Endothelial cell of umbilical vein (primary cell): ENCODE data around the gene TXNDC9.

Source experiments
- CTCF ChIP-seq, 2 donors: IDR thresholded peaks; 1 replicate in 1 of 2; 2 replicates in 1 of 2; pipeline ENCODE4 v1.5.1; 2011; ENCODE audit warnings: low read length in 2 of 2, mild to moderate bottlenecking in 2 of 2, moderate library complexity in 2 of 2, control low read depth in 1 of 2, inconsistent platforms in 1 of 2, low read depth in 1 of 2; ENCODE audit not compliant: insufficient read depth in 1 of 2; ENCODE audit errors: extremely low read depth in 1 of 2
- JUN ChIP-seq: IDR thresholded peaks from 2 replicates; pipeline ENCODE4 v1.6.1; 2011; ENCODE audit warnings: borderline replicate concordance, low read depth; ENCODE audit not compliant: insufficient read length, insufficient read depth
- MYC ChIP-seq: IDR thresholded peaks from one replicate; pipeline ENCODE4 v1.6.1; 2011; ENCODE audit warnings: mild to moderate bottlenecking, low read depth, low read length
- POLR2AphosphoS5 ChIP-seq: IDR thresholded peaks from 2 replicates; pipeline ENCODE4 v1.6.1; 2012; ENCODE audit warnings: low read depth, mild to moderate bottlenecking, control low read depth, low read length, moderate library complexity; ENCODE audit not compliant: insufficient read depth

- no peak for TF ChIP-seq CTCF (IDR thresholded peaks at IDR 0.05; ENCODE audit: extremely low read depth in 1 of 2, insufficient read depth in 1 of 2, low read depth in 1 of 2, low read length in 2 of 2)
- TF ChIP-seq MYC = no peak
- no peak for TF ChIP-seq JUN
- TF ChIP-seq POLR2AphosphoS5 = no peak
Observed at GRCh38 chr2:99376254-99376864, 40.2 kb upstream of the TXNDC9 start.
